HepG2 (cell line): ENCODE data around the gene XPNPEP2. TPM values are rescaled to one million over a fixed set of nuclear protein-coding genes. Genes with fewer than 3 reads are reported as not detected.

ENCODE experiments used
- ATAC-seq: fragments of 200-7000 bp; cut with Tn5 transposase; 3 replicates; pipeline ENCODE4 v1.9.1; 2020; ENCODE audit warnings: mild to moderate bottlenecking, moderate library complexity
- BruUV-seq: library from RNA; stranded (reverse); fragments of 400-500 nt; replicated peaks from 2 replicates; lab custom pipeline; 2021; lab: Mats Ljungman, UMichigan
- CTCF ChIA-PET: fragments of 300-600 bp; formaldehyde crosslinking; extraction: SDS; loops from one replicate; lab custom pipeline; 2021; ENCODE audit warnings: low total read pairs, inconsistent platforms, low intra/inter-chr PET ratio; lab: Yijun Ruan, JAX
- POLR2A ChIA-PET: fragments of 350-600 bp; sonication (Branson Sonifier 250); formaldehyde crosslinking; loops from one replicate; lab custom pipeline; 2020; ENCODE audit warnings: antibody characterized with exemption, inconsistent platforms; lab: Yijun Ruan, JAX
- DNase-seq: peaks from one replicate; pipeline ENCODE4 v3.0.0-alpha.2; 2015; ENCODE audit warnings: low spot score
- FAIRE-seq: peaks from 3 replicates; lab custom pipeline; 2011; peaks lifted over from hg19 to GRCh38; lab: Jason Lieb, UNC
- H2AFZ ChIP-seq: one replicate; pipeline ENCODE4 v1.6.1; 2011; ENCODE audit warnings: low read length, inconsistent platforms
- H3K27ac ChIP-seq: fragments of 300-600 bp; 3 replicates; pipeline ENCODE4 v1.8.0; 2011; ENCODE audit warnings: mixed run types, mild to moderate bottlenecking, mixed read lengths, low read length, inconsistent platforms; ENCODE audit not compliant: insufficient read depth; ENCODE audit errors: extremely low read length
- H3K27me3 ChIP-seq, 2 experiments: fragments of 200-600 bp in 1 of 2; 2 replicates in 1 of 2; 3 replicates in 1 of 2; pipeline versions ENCODE4 v1.6.0 to v1.8.0; 2011; ENCODE audit warnings: low read length in 2 of 2, mild to moderate bottlenecking in 2 of 2, moderate library complexity in 2 of 2, inconsistent platforms in 1 of 2; ENCODE audit not compliant: insufficient read depth in 2 of 2, control insufficient read depth in 1 of 2
- H3K36me3 ChIP-seq, 2 experiments: fragments of 200-600 bp in 1 of 2; replicated peaks in 1 of 2; 2 replicates in 1 of 2; 3 replicates in 1 of 2; pipeline versions ENCODE4 v1.5.1 to v1.8.0; 2011; ENCODE audit warnings: low read length in 2 of 2, inconsistent platforms in 1 of 2; ENCODE audit not compliant: insufficient read depth in 2 of 2, control insufficient read depth in 1 of 2
- H3K4me1 ChIP-seq: 2 replicates; pipeline ENCODE4 v1.5.1; 2012; ENCODE audit warnings: low read length, inconsistent platforms; ENCODE audit not compliant: insufficient read depth
- H3K4me2 ChIP-seq: 2 replicates; pipeline ENCODE4 v1.6.0; 2011; ENCODE audit warnings: low read depth, low read length, inconsistent platforms
- H3K4me3 ChIP-seq, 3 experiments: fragments of 200-600 bp in 1 of 3; sonication (generic), shearing (Covaris generic) in 1 of 3; replicated peaks in 1 of 3; 2 replicates each; pipeline ENCODE4 v1.5.1; 2011 to 2016; ENCODE audit warnings: low read length in 3 of 3, inconsistent platforms in 2 of 3, low read depth in 2 of 3, mild to moderate bottlenecking in 2 of 3, control low read depth in 1 of 3, mixed read lengths in 1 of 3; ENCODE audit not compliant: insufficient read depth in 1 of 3
- H3K79me2 ChIP-seq: one replicate; pipeline ENCODE4 v1.6.1; 2011; ENCODE audit warnings: low read length, inconsistent platforms; ENCODE audit not compliant: insufficient read depth
- H3K9ac ChIP-seq: 2 replicates; pipeline ENCODE4 v1.6.0; 2011; ENCODE audit warnings: mild to moderate bottlenecking, low read depth, low read length, inconsistent platforms; ENCODE audit not compliant: insufficient read depth
- H3K9me3 ChIP-seq: 2 replicates; pipeline ENCODE4 v1.5.1; 2012; ENCODE audit warnings: mild to moderate bottlenecking, low read length
- H4K20me1 ChIP-seq: 2 replicates; pipeline ENCODE4 v1.6.0; 2011; ENCODE audit warnings: inconsistent platforms, mild to moderate bottlenecking, low read length, moderate library complexity; ENCODE audit not compliant: insufficient read depth
- EHMT2 ChIP-seq: fragments of 200-600 bp; sonication (generic); IDR thresholded peaks from 2 replicates; pipeline ENCODE4 v1.7.0; 2017; ENCODE audit warnings: antibody characterized with exemption, low read depth, low read length, borderline replicate concordance
- MXD4 ChIP-seq: IDR thresholded peaks from 2 replicates; pipeline ENCODE4 v1.6.1; 2016; ENCODE audit warnings: mild to moderate bottlenecking, missing biosample characterization, missing genetic modification reagents
- PCBP2 ChIP-seq: fragments of 200-400 bp; formaldehyde crosslinking; optimal IDR thresholded peaks from 2 replicates; pipeline ENCODE3; 2018; ENCODE audit warnings: low read length, low read depth; ENCODE audit not compliant: poor library complexity, severe bottlenecking
- PHB2 ChIP-seq: fragments of 450-650 bp; IDR thresholded peaks from 2 replicates; pipeline ENCODE4 v1.6.1; 2018; ENCODE audit not compliant: partially characterized antibody
- RBAK ChIP-seq: sonication (generic); formaldehyde crosslinking; IDR thresholded peaks from 2 replicates; pipeline ENCODE4 v1.5.1; 2020; ENCODE audit warnings: mild to moderate bottlenecking, missing genetic modification reagents
- RFX5 ChIP-seq: IDR thresholded peaks from 2 replicates; pipeline ENCODE4 v1.6.1; 2011; ENCODE audit warnings: low read depth, low read length, improper control_type of control experiment
- SMYD3 ChIP-seq: sonication (generic); formaldehyde crosslinking; IDR thresholded peaks from 2 replicates; pipeline ENCODE4 v1.8.1; 2023; ENCODE audit warnings: mild to moderate bottlenecking, missing genetic modification reagents
- SOX5 ChIP-seq: IDR thresholded peaks from 2 replicates; pipeline ENCODE4 v1.6.1; 2016; ENCODE audit warnings: borderline replicate concordance
- TOE1 ChIP-seq: sonication (generic); formaldehyde crosslinking; IDR thresholded peaks from 2 replicates; pipeline ENCODE4 v1.4.0; 2020; ENCODE audit warnings: mild to moderate bottlenecking, missing genetic modification reagents
- ZNF382 ChIP-seq: sonication (generic); formaldehyde crosslinking; IDR thresholded peaks from 2 replicates; pipeline ENCODE4 v1.5.0; 2020; ENCODE audit warnings: missing genetic modification reagents, mild to moderate bottlenecking, borderline replicate concordance
- ZNF782 ChIP-seq: sonication (generic); formaldehyde crosslinking; IDR thresholded peaks from 2 replicates; pipeline ENCODE4 v1.4.0; 2020; ENCODE audit warnings: missing genetic modification reagents, mild to moderate bottlenecking, borderline replicate concordance
- ZNF790 ChIP-seq: sonication (generic); formaldehyde crosslinking; IDR thresholded peaks from 2 replicates; pipeline ENCODE4 v1.8.0; 2022; ENCODE audit warnings: missing genetic modification reagents, mild to moderate bottlenecking, borderline replicate concordance
- WGBS: methylation state at CpG from one replicate; pipeline ENCODE4 v1.1.6; 2017; ENCODE audit warnings: low lambda C conversion rate; 5-methylcytosine and 5-hydroxymethylcytosine counted together
- in situ Hi-C: cut with HindIII; loops from 2 replicates; pipeline ENCODE4 v1.10.0; 2017; ENCODE audit warnings: low pct_unique_long_range_greater_than_20kb; ENCODE audit not compliant: extremely low pct_ligation_motif_present
- intact Hi-C: fragments of 100-400 bp; cut with micrococcal nuclease; formaldehyde crosslinking; loops from one replicate; pipeline ENCODE4 v1.10.0; 2022; ENCODE audit not compliant: unreplicated experiment
- polyA plus RNA-seq, 8 experiments: library from polyadenylated mRNA; depleted of rRNA in 3 of 8; stranded (reverse) in 7 of 8; unstranded in 1 of 8; fragments of >200 nt; fragmentation: Illumina TruSeq in 4 of 8; extraction: Trizol in 4 of 8; gene quantifications; 2 replicates each; pipeline versions ENCODE4 v1.2.1 to v1.2.3, GENCODE V29; 2011 to 2016; ENCODE audit warnings: low read depth in 4 of 8, missing spikeins in 1 of 8, mixed read lengths in 1 of 8; ENCODE audit not compliant: insufficient read depth in 1 of 8
- total RNA-seq, 5 experiments: library from RNA; depleted of rRNA; stranded (reverse); fragments of >200 nt; fragmentation: Illumina TruSeq; extraction: Trizol; gene quantifications; 2 replicates each; pipeline ENCODE4 v1.2.3, GENCODE V29; 2016; ENCODE audit warnings: low read depth in 1 of 5
- TF ChIP-seq, protein P1 (sequence below): sonication (generic); formaldehyde crosslinking; conservative IDR thresholded peaks from 2 replicates; pipeline ENCODE4 v1.4.0; 2020; ENCODE audit warnings: missing genetic modification reagents
- TF ChIP-seq, protein P2 (sequence below): sonication (generic); formaldehyde crosslinking; IDR thresholded peaks from 2 replicates; pipeline ENCODE4 v1.9.0; 2021; ENCODE audit warnings: missing genetic modification reagents, borderline replicate concordance
- TF ChIP-seq, protein P3 (sequence below): sonication (generic); formaldehyde crosslinking; conservative IDR thresholded peaks from 2 replicates; pipeline ENCODE4 v1.4.0; 2020; ENCODE audit warnings: mild to moderate bottlenecking, missing genetic modification reagents, moderate library complexity

XPNPEP2 gene
- total and polyA plus RNA-seq, 2 of the 13 experiments (the other 11 are each of a cell fraction or from before 2014, with no cell fraction given) = 1.1 to 1.8 TPM

DNA sequence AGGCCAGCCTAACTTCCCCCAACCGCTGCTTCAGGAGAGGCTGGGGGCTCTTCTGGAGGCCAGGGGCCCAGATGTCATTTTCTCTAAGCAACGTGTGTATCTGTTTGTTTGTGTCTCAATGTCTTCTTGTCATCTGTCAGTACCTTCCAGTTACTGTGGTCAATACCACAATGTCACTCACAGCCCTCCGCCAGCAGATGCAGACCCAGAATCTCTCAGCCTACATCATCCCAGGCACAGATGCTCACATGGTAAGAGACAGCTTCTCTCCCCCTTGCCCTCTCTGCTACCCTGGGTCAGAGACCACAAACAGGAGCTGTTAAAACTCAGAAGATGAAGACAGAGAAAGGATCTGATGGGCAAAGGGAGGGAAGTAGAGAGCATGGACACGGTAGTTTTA lies 5.0 kb downstream of the XPNPEP2 start:
- no TSS peak for BruUV-seq
- H2AFZ ChIP-seq = no peak overlapping the region
- ChIA-PET POLR2A (no interaction called here), CTCF (no interaction called here)
- H3K4me1 ChIP-seq = peaks cover 23% of the 10 kb centered on the region
- no peaks in the 10 kb centered on the region for H3K27me3 ChIP-seq
- in situ Hi-C loops = no loop called here
- H3K9ac ChIP-seq = no peak overlapping the region
- no peaks in the 10 kb centered on the region for H3K36me3 ChIP-seq
- no peak overlapping the region for H3K4me2 ChIP-seq
- H3K4me3 ChIP-seq = no peak overlapping the region
- no peak overlapping the region for H3K27ac ChIP-seq
- no peak for TF ChIP-seq RBAK (CRISPR knock-in tag)
- TF ChIP-seq SMYD3 (CRISPR knock-in tag) = no peak
- TF ChIP-seq, protein P1, sequence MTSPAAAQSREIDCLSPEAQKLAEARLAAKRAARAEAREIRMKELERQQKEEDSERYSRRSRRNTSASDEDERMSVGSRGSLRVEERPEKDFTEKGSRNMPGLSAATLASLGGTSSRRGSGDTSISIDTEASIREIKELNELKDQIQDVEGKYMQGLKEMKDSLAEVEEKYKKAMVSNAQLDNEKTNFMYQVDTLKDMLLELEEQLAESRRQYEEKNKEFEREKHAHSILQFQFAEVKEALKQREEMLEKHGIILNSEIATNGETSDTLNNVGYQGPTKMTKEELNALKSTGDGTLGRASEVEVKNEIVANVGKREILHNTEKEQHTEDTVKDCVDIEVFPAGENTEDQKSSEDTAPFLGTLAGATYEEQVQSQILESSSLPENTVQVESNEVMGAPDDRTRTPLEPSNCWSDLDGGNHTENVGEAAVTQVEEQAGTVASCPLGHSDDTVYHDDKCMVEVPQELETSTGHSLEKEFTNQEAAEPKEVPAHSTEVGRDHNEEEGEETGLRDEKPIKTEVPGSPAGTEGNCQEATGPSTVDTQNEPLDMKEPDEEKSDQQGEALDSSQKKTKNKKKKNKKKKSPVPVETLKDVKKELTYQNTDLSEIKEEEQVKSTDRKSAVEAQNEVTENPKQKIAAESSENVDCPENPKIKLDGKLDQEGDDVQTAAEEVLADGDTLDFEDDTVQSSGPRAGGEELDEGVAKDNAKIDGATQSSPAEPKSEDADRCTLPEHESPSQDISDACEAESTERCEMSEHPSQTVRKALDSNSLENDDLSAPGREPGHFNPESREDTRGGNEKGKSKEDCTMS = no peak
- TF ChIP-seq, protein P2, sequence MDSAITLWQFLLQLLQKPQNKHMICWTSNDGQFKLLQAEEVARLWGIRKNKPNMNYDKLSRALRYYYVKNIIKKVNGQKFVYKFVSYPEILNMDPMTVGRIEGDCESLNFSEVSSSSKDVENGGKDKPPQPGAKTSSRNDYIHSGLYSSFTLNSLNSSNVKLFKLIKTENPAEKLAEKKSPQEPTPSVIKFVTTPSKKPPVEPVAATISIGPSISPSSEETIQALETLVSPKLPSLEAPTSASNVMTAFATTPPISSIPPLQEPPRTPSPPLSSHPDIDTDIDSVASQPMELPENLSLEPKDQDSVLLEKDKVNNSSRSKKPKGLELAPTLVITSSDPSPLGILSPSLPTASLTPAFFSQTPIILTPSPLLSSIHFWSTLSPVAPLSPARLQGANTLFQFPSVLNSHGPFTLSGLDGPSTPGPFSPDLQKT (CRISPR knock-in tag) = no peak
- TF ChIP-seq PHB2 = no peak
- TF ChIP-seq EHMT2 = no peak
- TF ChIP-seq SOX5 = no peak
- no peak for TF ChIP-seq ZNF782 (CRISPR knock-in tag)
- no peak for TF ChIP-seq ZNF382 (CRISPR knock-in tag)
- TF ChIP-seq ZNF790 (CRISPR knock-in tag) = no peak
- TF ChIP-seq RFX5 = no peak
- no peak for TF ChIP-seq TOE1 (CRISPR knock-in tag)
- TF ChIP-seq MXD4 = no peak
- no peak for TF ChIP-seq PCBP2
- TF ChIP-seq, protein P3, sequence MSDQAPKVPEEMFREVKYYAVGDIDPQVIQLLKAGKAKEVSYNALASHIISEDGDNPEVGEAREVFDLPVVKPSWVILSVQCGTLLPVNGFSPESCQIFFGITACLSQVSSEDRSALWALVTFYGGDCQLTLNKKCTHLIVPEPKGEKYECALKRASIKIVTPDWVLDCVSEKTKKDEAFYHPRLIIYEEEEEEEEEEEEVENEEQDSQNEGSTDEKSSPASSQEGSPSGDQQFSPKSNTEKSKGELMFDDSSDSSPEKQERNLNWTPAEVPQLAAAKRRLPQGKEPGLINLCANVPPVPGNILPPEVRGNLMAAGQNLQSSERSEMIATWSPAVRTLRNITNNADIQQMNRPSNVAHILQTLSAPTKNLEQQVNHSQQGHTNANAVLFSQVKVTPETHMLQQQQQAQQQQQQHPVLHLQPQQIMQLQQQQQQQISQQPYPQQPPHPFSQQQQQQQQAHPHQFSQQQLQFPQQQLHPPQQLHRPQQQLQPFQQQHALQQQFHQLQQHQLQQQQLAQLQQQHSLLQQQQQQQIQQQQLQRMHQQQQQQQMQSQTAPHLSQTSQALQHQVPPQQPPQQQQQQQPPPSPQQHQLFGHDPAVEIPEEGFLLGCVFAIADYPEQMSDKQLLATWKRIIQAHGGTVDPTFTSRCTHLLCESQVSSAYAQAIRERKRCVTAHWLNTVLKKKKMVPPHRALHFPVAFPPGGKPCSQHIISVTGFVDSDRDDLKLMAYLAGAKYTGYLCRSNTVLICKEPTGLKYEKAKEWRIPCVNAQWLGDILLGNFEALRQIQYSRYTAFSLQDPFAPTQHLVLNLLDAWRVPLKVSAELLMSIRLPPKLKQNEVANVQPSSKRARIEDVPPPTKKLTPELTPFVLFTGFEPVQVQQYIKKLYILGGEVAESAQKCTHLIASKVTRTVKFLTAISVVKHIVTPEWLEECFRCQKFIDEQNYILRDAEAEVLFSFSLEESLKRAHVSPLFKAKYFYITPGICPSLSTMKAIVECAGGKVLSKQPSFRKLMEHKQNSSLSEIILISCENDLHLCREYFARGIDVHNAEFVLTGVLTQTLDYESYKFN (CRISPR knock-in tag) = no peak
- no peaks in the 10 kb centered on the region for H4K20me1 ChIP-seq
- DNase-seq (no peak), ATAC-seq (no peak), FAIRE-seq (no peak)
- H3K9me3 ChIP-seq = no peaks in the 10 kb centered on the region
- no peaks in the 10 kb centered on the region for H3K79me2 ChIP-seq
- WGBS = 83% methylated on average over 4 of the region's 4 CpGs
- intact Hi-C loops = no loop called here
